CD4-positive, alpha-beta T cell (primary cell): Measurements from ENCODE around the gene SECISBP2. TPM values are rescaled to one million over a fixed set of nuclear protein-coding genes. Genes with fewer than 3 reads are reported as not detected.

Source experiments
- ATAC-seq: fragments of 200-7000 bp; cut with Tn5 transposase; one replicate; pipeline ENCODE4 v1.10.0; 2022; ENCODE audit warnings: mild to moderate bottlenecking; ENCODE audit not compliant: poor library complexity
- CTCF ChIA-PET: fragments of 350-600 bp; sonication (Branson Sonifier 250); formaldehyde crosslinking; loops from one replicate; lab custom pipeline; 2021; ENCODE audit warnings: antibody characterized with exemption, inconsistent platforms; lab: Charles Lee
- POLR2A ChIA-PET: fragments of 350-600 bp; sonication (Branson Sonifier 250); formaldehyde crosslinking; loops from one replicate; lab custom pipeline; 2021; ENCODE audit warnings: antibody characterized with exemption, inconsistent platforms; lab: Charles Lee
- DNase-seq, 14 experiments: peaks; one replicate each; pipeline ENCODE4 v3.0.0-alpha.2; 2013 to 2020; ENCODE audit warnings: mixed read lengths in 2 of 14
- H3K27ac ChIP-seq, 2 donors: one replicate each; pipeline versions ENCODE4 v1.5.1 to v1.7.0; 2013; ENCODE audit warnings: low read length in 2 of 2, low read depth in 1 of 2, mild to moderate bottlenecking in 1 of 2
- H3K27me3 ChIP-seq, 2 experiments: 1 replicate in 1 of 2; 2 replicates in 1 of 2; pipeline versions ENCODE4 v1.6.1 to v1.7.0; 2013; ENCODE audit warnings: low read length in 2 of 2, control low read depth in 1 of 2, mild to moderate bottlenecking in 1 of 2, moderate library complexity in 1 of 2; ENCODE audit not compliant: insufficient read depth in 2 of 2, control insufficient read depth in 1 of 2
- H3K36me3 ChIP-seq: one replicate; pipeline ENCODE4 v1.6.1; 2013; ENCODE audit warnings: low read length, control low read depth; ENCODE audit not compliant: insufficient read depth
- H3K4me1 ChIP-seq: one replicate; pipeline ENCODE4 v1.6.1; 2013; ENCODE audit warnings: low read length, control low read depth; ENCODE audit not compliant: insufficient read depth
- H3K4me3 ChIP-seq: one replicate; pipeline ENCODE4 v1.5.1; 2013; ENCODE audit warnings: mild to moderate bottlenecking, low read length, moderate library complexity
- H3K9me3 ChIP-seq, 2 experiments: 1 replicate in 1 of 2; 2 replicates in 1 of 2; pipeline versions ENCODE4 v1.6.1 to v1.7.0; 2013; ENCODE audit warnings: low read length in 2 of 2, mild to moderate bottlenecking in 2 of 2, control low read depth in 1 of 2, moderate library complexity in 1 of 2; ENCODE audit not compliant: control insufficient read depth in 1 of 2, insufficient read depth in 1 of 2
- H3K27ac Mint-ChIP-seq: one replicate; pipeline ENCODE4 v1.8.0; 2020; ENCODE audit warnings: mixed read lengths
- H3K27me3 Mint-ChIP-seq: one replicate; pipeline ENCODE4 v1.8.0; 2021; ENCODE audit warnings: mixed read lengths
- H3K36me3 Mint-ChIP-seq: one replicate; pipeline ENCODE4 v1.8.0; 2021; ENCODE audit warnings: low read depth, mixed read lengths
- H3K4me1 Mint-ChIP-seq: one replicate; pipeline ENCODE4 v1.8.0; 2021; ENCODE audit warnings: low read depth, mixed read lengths
- H3K4me3 Mint-ChIP-seq: one replicate; pipeline ENCODE4 v1.8.0; 2020; ENCODE audit warnings: mild to moderate bottlenecking, mixed read lengths
- H3K9me3 Mint-ChIP-seq: one replicate; pipeline ENCODE4 v1.8.0; 2020; ENCODE audit warnings: mixed read lengths
- CTCF ChIP-seq: fragments of 200-600 bp; IDR thresholded peaks from one replicate; pipeline ENCODE4 v1.8.0; 2022; ENCODE audit warnings: antibody characterized with exemption, mild to moderate bottlenecking
- intact Hi-C, 2 experiments: fragments of 100-400 bp; cut with DNase I in 1 of 2; cut with micrococcal nuclease in 1 of 2; formaldehyde crosslinking; loops; one replicate each; pipeline versions ENCODE4 v1.15.1 to v1.9.0; 2023 to 2025; cut with DNase I, micrococcal nuclease
- total RNA-seq, 174 experiments: library from RNA in 2 of 174; stranded (reverse) in 2 of 174; gene quantifications; one replicate each; pipeline ENCODE4 v1.2.3 and lab custom pipeline; 2021 to 2026

SECISBP2 gene
- total RNA-seq, 2 experiments from 2014 or later, result 109 to 112 TPM

GRCh38 chr9:89310475-89311345 is 7.6 kb upstream of the SECISBP2 start, which contains the start of gene CKS2:
CKS2 (plus strand) TSS chr9:89311195; CDS start chr9:89311293, 98 bp downstream.
- ATAC-seq (peak; percentile 92), DNase-seq (peak; percentile 98 to 100 (median 99))
- Histone ChIP-seq H3K4me1 (peaks cover 23% of the 10 kb centered on the region), H3K27ac (peak within 1 kb of the TSS; percentile 99 to 100), H3K36me3 (no peaks in the 10 kb centered on the region), H3K9me3 (no peaks in the 10 kb centered on the region), H3K27me3 (no peaks in the 10 kb centered on the region), H3K4me3 (peak within 1 kb of the TSS; percentile 74)
- TF ChIP-seq CTCF, result no peak
- H3K9me3 Mint-ChIP-seq, result no peaks in the 10 kb centered on the region
- H3K27me3 Mint-ChIP-seq, result no peaks in the 10 kb centered on the region
- peaks cover 40% of the 10 kb centered on the region for H3K4me1 Mint-ChIP-seq
- intact Hi-C loops, result loop anchor here (1.0 to 10.0 kb wide), 3 partner anchors 8 to 794 kb away; partner anchors contain the start of gene SECISBP2 (in 2 of the 2)
- H3K27ac Mint-ChIP-seq, result peak within 1 kb of the TSS; percentile 98
- POLR2A ChIA-PET, result interaction anchor here (0.7 to 1.5 kb wide), 8 partner anchors 8 to 238 kb away, joined by 3 to 12 read pairs (median 3); partner anchors contain the start of gene SECISBP2
- peak within 1 kb of the TSS; percentile 93 for H3K4me3 Mint-ChIP-seq
- CTCF ChIA-PET, result interaction anchor here (0.9 to 1.3 kb wide), 2 partner anchors 8 to 178 kb away, joined by 3 to 7 read pairs; partner anchors contain the start of gene SECISBP2
- H3K36me3 Mint-ChIP-seq, result peaks cover 7% of the 10 kb centered on the region

GRCh38 chr9:89311346-89312221 is 6.7 kb upstream of the SECISBP2 start:
- ATAC-seq, result no peak
- no peak for DNase-seq
- Mint-ChIP-seq H3K27ac (peak overlapping the region; percentile 98), H3K27me3 (no peaks in the 10 kb centered on the region), H3K4me1 (peaks cover 40% of the 10 kb centered on the region), H3K36me3 (peaks cover 7% of the 10 kb centered on the region), H3K9me3 (no peaks in the 10 kb centered on the region), H3K4me3 (peak overlapping the region; percentile 93)
- H3K27ac ChIP-seq, result peak overlapping the region; percentile 99 to 100
- POLR2A ChIA-PET, result interaction anchor here (1.0 kb wide), 1 partner anchor 55 kb away, joined by 5 read pairs; no protein-coding TSS in a partner anchor
- no peaks in the 10 kb centered on the region for H3K9me3 ChIP-seq
- H3K36me3 ChIP-seq, result no peaks in the 10 kb centered on the region
- peaks cover 23% of the 10 kb centered on the region for H3K4me1 ChIP-seq
- H3K27me3 ChIP-seq, result no peaks in the 10 kb centered on the region
- CTCF ChIA-PET, result no interaction called here
- H3K4me3 ChIP-seq, result peak overlapping the region; percentile 74
- intact Hi-C loops, result loop anchor here in 1 of 2 experiments (10.0 kb wide), 2 partner anchors 213 to 793 kb away; no protein-coding TSS in a partner anchor
- TF ChIP-seq CTCF, result no peak

- no peaks in the 10 kb centered on the region for H3K27me3 Mint-ChIP-seq
- Histone ChIP-seq H3K4me1 (peaks cover 23% of the 10 kb centered on the region), H3K27me3 (no peaks in the 10 kb centered on the region), H3K36me3 (no peaks in the 10 kb centered on the region), H3K4me3 (peak overlapping the region; percentile 74), H3K27ac (no peak overlapping the region), H3K9me3 (no peaks in the 10 kb centered on the region)
- no peaks in the 10 kb centered on the region for H3K9me3 Mint-ChIP-seq
- POLR2A ChIA-PET, result no interaction called here
- no peak for ATAC-seq
- H3K27ac Mint-ChIP-seq, result peak overlapping the region; percentile 98
- peak overlapping the region; percentile 85 for H3K4me3 Mint-ChIP-seq
- DNase-seq, result peak in 3 of 14 experiments; percentile 21 to 32 (median 28)
- intact Hi-C loops, result loop anchor here in 1 of 2 experiments (10.0 kb wide), 2 partner anchors 213 to 793 kb away; no protein-coding TSS in a partner anchor
- TF ChIP-seq CTCF, result no peak
- H3K36me3 Mint-ChIP-seq, result peaks cover 9% of the 10 kb centered on the region
- CTCF ChIA-PET, result no interaction called here
- H3K4me1 Mint-ChIP-seq, result peaks cover 45% of the 10 kb centered on the region
These were observed 6.1 kb upstream of the SECISBP2 start for GRCh38 chr9:89312222-89312571.
